ENCODE data around the gene HNRNPH3.
"Not testable (repeated sequence)": the region's sequence is repeated elsewhere in the genome, so short reads cannot be mapped to it uniquely, and the experiment has no call there.

HNRNPH3 gene

DNA sequence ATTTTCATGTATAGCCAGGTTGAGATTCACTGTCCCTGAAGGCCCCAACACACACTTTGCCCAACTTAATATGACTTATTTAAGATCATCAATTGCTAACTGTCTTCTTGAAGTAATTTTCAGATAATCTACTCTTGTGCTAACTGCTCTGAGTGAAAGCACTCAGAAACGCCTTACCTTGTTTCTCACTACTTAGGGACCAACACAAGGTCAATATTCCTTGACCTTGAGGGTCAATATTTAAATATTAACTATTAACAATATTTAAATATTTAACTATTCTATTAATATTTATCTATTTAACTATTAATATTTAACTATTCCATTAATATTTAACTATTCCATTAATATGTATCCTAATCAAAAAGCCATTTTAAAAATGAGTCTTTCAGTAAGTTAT lies 26.0 kb upstream of the HNRNPH3 start:
- H3K27me3 ChIP-seq (replicated peaks), result no peaks in the 10 kb centered on the region
- H3K36me3 ChIP-seq (replicated peaks), result no peaks in the 10 kb centered on the region
- no peak for DNase-seq
- TF ChIP-seq, protein P1, sequence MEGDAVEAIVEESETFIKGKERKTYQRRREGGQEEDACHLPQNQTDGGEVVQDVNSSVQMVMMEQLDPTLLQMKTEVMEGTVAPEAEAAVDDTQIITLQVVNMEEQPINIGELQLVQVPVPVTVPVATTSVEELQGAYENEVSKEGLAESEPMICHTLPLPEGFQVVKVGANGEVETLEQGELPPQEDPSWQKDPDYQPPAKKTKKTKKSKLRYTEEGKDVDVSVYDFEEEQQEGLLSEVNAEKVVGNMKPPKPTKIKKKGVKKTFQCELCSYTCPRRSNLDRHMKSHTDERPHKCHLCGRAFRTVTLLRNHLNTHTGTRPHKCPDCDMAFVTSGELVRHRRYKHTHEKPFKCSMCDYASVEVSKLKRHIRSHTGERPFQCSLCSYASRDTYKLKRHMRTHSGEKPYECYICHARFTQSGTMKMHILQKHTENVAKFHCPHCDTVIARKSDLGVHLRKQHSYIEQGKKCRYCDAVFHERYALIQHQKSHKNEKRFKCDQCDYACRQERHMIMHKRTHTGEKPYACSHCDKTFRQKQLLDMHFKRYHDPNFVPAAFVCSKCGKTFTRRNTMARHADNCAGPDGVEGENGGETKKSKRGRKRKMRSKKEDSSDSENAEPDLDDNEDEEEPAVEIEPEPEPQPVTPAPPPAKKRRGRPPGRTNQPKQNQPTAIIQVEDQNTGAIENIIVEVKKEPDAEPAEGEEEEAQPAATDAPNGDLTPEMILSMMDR (IDR thresholded peaks at IDR 0.05; ENCODE audit: low read depth, low read length, missing control alignments), result no peak
- in situ Hi-C loops (cut with HindIII; ENCODE audit: low pct_ligation_motif_present, low sequenced_read_pairs), result no loop called here
- no peak overlapping the region for H3K27ac ChIP-seq
- no peak overlapping the region for H3K4me3 ChIP-seq (ENCODE audit: low read depth, low read length)

DNA sequence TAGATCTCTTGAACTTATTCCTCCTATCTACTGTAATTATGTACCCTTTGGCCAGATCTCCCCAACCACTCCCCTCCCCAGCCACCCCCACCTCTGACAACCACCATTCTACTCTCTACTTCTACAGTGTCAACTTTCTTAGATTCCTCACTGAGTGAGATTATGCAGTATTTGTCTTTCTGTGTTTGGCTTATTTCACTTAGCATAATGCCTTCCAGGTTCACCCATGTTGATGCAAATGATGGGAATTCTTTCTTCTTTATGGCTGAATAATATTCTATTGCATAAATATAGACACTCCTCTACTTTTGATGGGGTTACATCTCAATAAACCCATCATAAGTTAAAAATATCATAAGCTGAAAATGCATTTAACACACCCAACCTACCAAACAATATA lies 21.3 kb upstream of the HNRNPH3 start:
- H3K27ac ChIP-seq, result no peak overlapping the region
- TF ChIP-seq, protein P1 (IDR thresholded peaks at IDR 0.05; ENCODE audit: low read depth, low read length, missing control alignments), result no peak
- in situ Hi-C loops (cut with HindIII; ENCODE audit: low pct_ligation_motif_present, low sequenced_read_pairs), result no loop called here

DNA sequence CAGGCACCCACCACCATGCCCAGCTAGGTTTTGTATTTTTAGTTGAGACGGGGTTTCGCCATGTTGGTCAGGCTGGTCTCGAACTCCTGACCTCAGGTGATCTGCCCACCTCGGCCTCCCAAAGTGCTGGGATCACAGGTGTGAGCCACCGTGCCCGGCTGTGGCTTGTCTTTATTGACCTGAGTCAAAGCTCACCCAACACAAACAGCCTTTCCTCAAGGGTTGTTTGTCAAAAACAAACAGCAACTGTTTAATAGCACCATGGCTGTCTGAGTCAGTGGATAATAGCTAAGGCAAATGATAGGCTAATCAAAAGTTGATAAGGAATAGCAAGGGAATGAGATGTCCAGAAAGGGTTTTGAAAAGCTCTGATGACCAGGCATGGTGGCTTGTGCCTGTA lies 16.9 kb upstream of the HNRNPH3 start:
- H3K36me3 ChIP-seq (replicated peaks); H3K4me3 ChIP-seq (ENCODE audit: low read depth, low read length); H3K27me3 ChIP-seq (replicated peaks); DNase-seq; H3K27ac ChIP-seq; in situ Hi-C loops (cut with HindIII; ENCODE audit: low pct_ligation_motif_present, low sequenced_read_pairs): not testable (repeated sequence)

More for the DNA sequence above, 21.3 kb upstream of the HNRNPH3 start:
- H3K27me3 ChIP-seq (replicated peaks), result no peaks in the 10 kb centered on the region
- DNase-seq, result no peak
- no peaks in the 10 kb centered on the region for H3K36me3 ChIP-seq (replicated peaks)
- no peak overlapping the region for H3K4me3 ChIP-seq (ENCODE audit: low read depth, low read length)

DNA sequence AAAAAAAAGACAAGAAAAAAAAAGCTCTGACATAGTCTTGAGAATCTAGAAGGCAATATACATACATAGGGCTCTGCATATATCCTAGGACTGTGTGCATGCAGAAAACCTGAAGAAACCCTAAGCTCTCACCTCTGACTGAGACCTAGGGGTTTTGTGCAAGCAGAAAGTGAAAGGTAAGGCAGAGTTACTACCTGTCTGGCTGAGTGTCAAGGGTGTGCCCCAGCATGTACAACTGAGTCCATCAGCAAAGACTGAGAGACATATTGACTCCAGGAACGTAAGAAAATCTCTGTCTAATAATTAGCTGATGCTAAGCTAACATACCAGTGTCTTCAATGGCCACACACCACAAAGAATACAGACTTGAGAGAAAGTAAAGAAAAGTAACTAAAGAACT lies 16.3 kb upstream of the HNRNPH3 start:
- no peak overlapping the region for H3K27ac ChIP-seq
- DNase-seq, result no peak
- no peak overlapping the region for H3K4me3 ChIP-seq (ENCODE audit: low read depth, low read length)
- in situ Hi-C loops (cut with HindIII; ENCODE audit: low pct_ligation_motif_present, low sequenced_read_pairs), result no loop called here
- H3K27me3 ChIP-seq (replicated peaks), result no peaks in the 10 kb centered on the region
- TF ChIP-seq, protein P1 (IDR thresholded peaks at IDR 0.05; ENCODE audit: low read depth, low read length, missing control alignments), result no peak
- H3K36me3 ChIP-seq (replicated peaks), result no peaks in the 10 kb centered on the region

DNA sequence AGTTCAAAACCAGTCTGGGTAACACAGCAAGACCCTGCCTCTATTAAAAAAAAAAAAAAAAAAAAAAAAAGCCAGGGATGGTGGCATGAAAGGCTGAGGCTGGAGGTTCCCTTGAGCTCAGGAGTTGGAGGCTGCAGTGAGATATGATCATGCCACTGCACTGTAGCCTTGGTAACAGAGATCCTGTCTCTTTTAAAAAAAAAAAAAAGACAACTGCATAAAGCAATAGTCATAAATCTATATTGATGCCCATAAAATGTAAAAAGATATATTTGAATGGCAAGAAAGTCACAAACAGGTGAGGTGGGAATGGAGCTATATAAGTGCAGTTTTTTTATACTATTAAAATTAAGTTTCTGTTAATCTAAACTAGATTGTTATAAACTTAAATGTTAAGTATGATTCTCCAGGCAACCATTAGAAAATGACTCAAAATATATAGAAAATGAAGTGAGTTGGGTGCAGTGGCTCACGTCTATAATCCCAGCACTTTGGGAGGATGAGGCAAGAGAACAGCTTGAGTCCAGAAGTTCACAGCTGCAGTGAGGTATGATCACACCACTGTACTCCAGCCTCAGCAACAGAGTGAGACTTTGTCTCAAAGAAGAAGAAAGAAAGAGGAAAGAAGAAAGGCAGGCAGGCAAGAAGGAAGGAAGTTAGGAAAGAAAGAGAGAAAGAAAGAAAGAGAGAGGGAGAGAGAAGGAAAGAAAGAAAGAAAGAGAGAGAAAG lies 13.4 kb upstream of the HNRNPH3 start:
- Histone ChIP-seq H3K27ac (no peak overlapping the region), H3K36me3 (replicated peaks) (no peaks in the 10 kb centered on the region), H3K4me3 (ENCODE audit: low read depth, low read length) (no peak overlapping the region), H3K27me3 (replicated peaks) (no peaks in the 10 kb centered on the region)
- in situ Hi-C loops (cut with HindIII; ENCODE audit: low pct_ligation_motif_present, low sequenced_read_pairs), result no loop called here
- DNase-seq, result no peak
- TF ChIP-seq, protein P1 (IDR thresholded peaks at IDR 0.05; ENCODE audit: low read depth, low read length, missing control alignments), result no peak

DNA sequence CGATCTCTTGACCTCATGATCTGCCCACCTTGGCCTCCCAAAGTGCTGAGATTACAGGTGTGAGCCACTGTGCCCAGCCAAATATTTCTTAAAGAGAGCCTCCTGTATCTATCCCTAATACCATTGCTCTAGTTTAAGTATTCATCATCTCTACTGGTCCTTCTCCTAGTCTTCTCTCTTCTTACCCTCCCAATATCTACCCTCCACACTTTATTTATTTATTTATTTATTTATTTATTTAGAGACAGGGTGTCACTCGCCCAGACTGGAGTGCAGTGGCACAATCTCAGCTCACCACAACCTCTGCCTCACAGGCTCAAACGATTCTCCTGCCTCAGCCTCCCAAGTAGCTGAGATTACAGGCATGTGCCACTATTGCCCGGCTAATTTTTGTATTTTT lies 7.5 kb upstream of the HNRNPH3 start:
- H3K36me3 ChIP-seq (replicated peaks); H3K4me3 ChIP-seq (ENCODE audit: low read depth, low read length); DNase-seq; in situ Hi-C loops (cut with HindIII; ENCODE audit: low pct_ligation_motif_present, low sequenced_read_pairs); H3K27me3 ChIP-seq (replicated peaks); H3K27ac ChIP-seq: not testable (repeated sequence)

All from brain microvascular endothelial cell (primary cell).